Fibroblast of lung (primary cell): ENCODE data around the gene TMEM175.

Experiments
- CTCF ChIP-seq, 2 donors: IDR thresholded peaks in 1 of 2; conservative IDR thresholded peaks in 1 of 2; 1 replicate in 1 of 2; 2 replicates in 1 of 2; pipeline ENCODE4 v1.5.1; 2011 to 2012; ENCODE audit warnings: low read length in 2 of 2, control low read depth in 1 of 2, inconsistent platforms in 1 of 2, low read depth in 1 of 2, mild to moderate bottlenecking in 1 of 2
- EZH2 ChIP-seq: IDR thresholded peaks from 2 replicates; pipeline ENCODE4 v1.5.1; 2012; ENCODE audit warnings: low read length, control low read depth, mild to moderate bottlenecking; ENCODE audit errors: missing control alignments

- no peak for TF ChIP-seq CTCF (conservative IDR thresholded peaks at IDR 0.05 in 1 of 2, IDR thresholded peaks at IDR 0.05 in 1 of 2; ENCODE audit: low read depth in 1 of 2, low read length in 2 of 2)
- no peak for TF ChIP-seq EZH2
These were observed 883 bp upstream of the TMEM175 start for GRCh38 chr4:931194-931959.
